DND-41 (cell line): ENCODE results near the gene GNB5.

Experiments used
- EZH2 ChIP-seq: IDR thresholded peaks from 3 replicates; pipeline ENCODE4 v1.6.1; 2012; ENCODE audit warnings: borderline replicate concordance, low read depth, mild to moderate bottlenecking, moderate library complexity, low read length, inconsistent platforms; ENCODE audit not compliant: severe bottlenecking
- TF ChIP-seq, protein P1 (sequence below): IDR thresholded peaks from 2 replicates; pipeline ENCODE4 v1.5.1; 2012; ENCODE audit warnings: borderline replicate concordance, low read length, moderate library complexity, mild to moderate bottlenecking; ENCODE audit not compliant: poor library complexity, severe bottlenecking; ENCODE audit errors: extremely low read depth

GRCh38 chr15:52163321-52164190 is 27.6 kb downstream of the GNB5 start:
- TF ChIP-seq EZH2 = no peak
- TF ChIP-seq, protein P1, sequence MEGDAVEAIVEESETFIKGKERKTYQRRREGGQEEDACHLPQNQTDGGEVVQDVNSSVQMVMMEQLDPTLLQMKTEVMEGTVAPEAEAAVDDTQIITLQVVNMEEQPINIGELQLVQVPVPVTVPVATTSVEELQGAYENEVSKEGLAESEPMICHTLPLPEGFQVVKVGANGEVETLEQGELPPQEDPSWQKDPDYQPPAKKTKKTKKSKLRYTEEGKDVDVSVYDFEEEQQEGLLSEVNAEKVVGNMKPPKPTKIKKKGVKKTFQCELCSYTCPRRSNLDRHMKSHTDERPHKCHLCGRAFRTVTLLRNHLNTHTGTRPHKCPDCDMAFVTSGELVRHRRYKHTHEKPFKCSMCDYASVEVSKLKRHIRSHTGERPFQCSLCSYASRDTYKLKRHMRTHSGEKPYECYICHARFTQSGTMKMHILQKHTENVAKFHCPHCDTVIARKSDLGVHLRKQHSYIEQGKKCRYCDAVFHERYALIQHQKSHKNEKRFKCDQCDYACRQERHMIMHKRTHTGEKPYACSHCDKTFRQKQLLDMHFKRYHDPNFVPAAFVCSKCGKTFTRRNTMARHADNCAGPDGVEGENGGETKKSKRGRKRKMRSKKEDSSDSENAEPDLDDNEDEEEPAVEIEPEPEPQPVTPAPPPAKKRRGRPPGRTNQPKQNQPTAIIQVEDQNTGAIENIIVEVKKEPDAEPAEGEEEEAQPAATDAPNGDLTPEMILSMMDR = peak; percentile 52
